Endothelial cell of umbilical vein (primary cell): Measurements from ENCODE around the gene APIP. TPM values are rescaled to one million over a fixed set of nuclear protein-coding genes. Genes with fewer than 3 reads are reported as not detected.

ENCODE experiments used
- BruUV-seq: library from RNA; stranded (reverse); fragments of 400-500 nt; replicated peaks from 2 replicates; lab custom pipeline; 2021; lab: Mats Ljungman, UMichigan
- CTCF ChIA-PET: fragments of 300-600, 350-600 bp; sonication (Branson Sonifier 250); formaldehyde crosslinking; loops from one replicate; lab custom pipeline; 2021; ENCODE audit warnings: antibody characterized with exemption, inconsistent platforms; lab: Charles Lee
- POLR2A ChIA-PET: fragments of 300-600, 350-600 bp; sonication (Branson Sonifier 250); formaldehyde crosslinking; loops from one replicate; lab custom pipeline; 2021; ENCODE audit warnings: antibody characterized with exemption, inconsistent platforms; lab: Charles Lee
- DNase-seq: peaks from one replicate; pipeline ENCODE4 v3.0.0-alpha.2; 2011; ENCODE audit warnings: low read depth, low spot score
- FAIRE-seq: peaks from 2 replicates; lab custom pipeline; 2011; peaks lifted over from hg19 to GRCh38; lab: Jason Lieb, UNC
- H2AFZ ChIP-seq: 2 replicates; pipeline ENCODE4 v1.6.0; 2012; ENCODE audit warnings: low read depth, low read length, control low read depth, inconsistent platforms
- H3K27ac ChIP-seq: 2 replicates; pipeline ENCODE4 v1.5.1; 2011; ENCODE audit warnings: low read depth, mild to moderate bottlenecking, control low read depth, low read length, moderate library complexity; ENCODE audit not compliant: insufficient read depth
- H3K27me3 ChIP-seq, 2 experiments: 2 replicates each; pipeline versions ENCODE4 v1.6.0 to v1.6.1; 2011; ENCODE audit warnings: low read length in 2 of 2, mixed read lengths in 1 of 2; ENCODE audit not compliant: control insufficient read depth in 2 of 2, insufficient read depth in 2 of 2
- H3K36me3 ChIP-seq, 2 experiments: 2 replicates in 1 of 2; 3 replicates in 1 of 2; pipeline ENCODE4 v1.5.1; 2011; ENCODE audit warnings: low read length in 2 of 2, mild to moderate bottlenecking in 1 of 2, moderate library complexity in 1 of 2; ENCODE audit not compliant: control insufficient read depth in 2 of 2, insufficient read depth in 2 of 2; ENCODE audit errors: extremely low read depth in 1 of 2
- H3K4me1 ChIP-seq: 3 replicates; pipeline ENCODE4 v1.5.1; 2011; ENCODE audit warnings: mild to moderate bottlenecking, low read length; ENCODE audit not compliant: control insufficient read depth, insufficient read depth; ENCODE audit errors: extremely low read depth
- H3K4me2 ChIP-seq: 2 replicates; pipeline ENCODE4 v1.6.1; 2011; ENCODE audit warnings: low read length, control low read depth, mixed read lengths; ENCODE audit not compliant: insufficient read depth
- H3K4me3 ChIP-seq, 3 experiments: fragments of 200-600 bp in 1 of 3; sonication (generic), shearing (Covaris generic) in 1 of 3; replicated peaks in 1 of 3; 2 replicates each; pipeline ENCODE4 v1.5.1; 2011 to 2016; ENCODE audit warnings: control low read depth in 3 of 3, low read length in 3 of 3, mild to moderate bottlenecking in 2 of 3, inconsistent platforms in 1 of 3, low read depth in 1 of 3, moderate library complexity in 1 of 3; ENCODE audit not compliant: insufficient read depth in 1 of 3
- H3K79me2 ChIP-seq: 2 replicates; pipeline ENCODE4 v1.6.0; 2012; ENCODE audit warnings: low read length, inconsistent platforms; ENCODE audit not compliant: control insufficient read depth, insufficient read depth
- H3K9ac ChIP-seq: replicated peaks from 2 replicates; pipeline ENCODE3; 2011; ENCODE audit warnings: low read length, control low read depth; ENCODE audit not compliant: insufficient read depth; ENCODE audit errors: extremely low read depth
- H3K9me1 ChIP-seq: replicated peaks from 3 replicates; pipeline ENCODE4 v1.6.0; 2011; ENCODE audit warnings: mild to moderate bottlenecking, low read length; ENCODE audit not compliant: control insufficient read depth, insufficient read depth; ENCODE audit errors: extremely low read depth
- H3K9me3 ChIP-seq: replicated peaks from 2 replicates; pipeline ENCODE4 v1.5.1; 2012; ENCODE audit warnings: low read length, inconsistent platforms; ENCODE audit not compliant: control insufficient read depth, insufficient read depth
- H4K20me1 ChIP-seq: replicated peaks from 2 replicates; pipeline ENCODE3; 2011; ENCODE audit warnings: mild to moderate bottlenecking, low read length; ENCODE audit not compliant: control insufficient read depth, insufficient read depth; ENCODE audit errors: extremely low read depth
- EZH2 ChIP-seq: IDR thresholded peaks from 2 replicates; pipeline ENCODE4 v1.6.1; 2012; ENCODE audit warnings: borderline replicate concordance, low read depth, mild to moderate bottlenecking, moderate library complexity, low read length, inconsistent platforms; ENCODE audit not compliant: severe bottlenecking
- FOS ChIP-seq: IDR thresholded peaks from 2 replicates; pipeline ENCODE4 v1.6.1; 2011; ENCODE audit warnings: mild to moderate bottlenecking, low read length, moderate library complexity, borderline replicate concordance; ENCODE audit not compliant: insufficient read depth
- GATA2 ChIP-seq: IDR thresholded peaks from 2 replicates; pipeline ENCODE4 v1.7.0; 2011; ENCODE audit warnings: low read depth, mild to moderate bottlenecking, moderate library complexity, mixed read lengths, low read length; ENCODE audit not compliant: insufficient read length, insufficient read depth
- JUN ChIP-seq: IDR thresholded peaks from 2 replicates; pipeline ENCODE4 v1.6.1; 2011; ENCODE audit warnings: borderline replicate concordance, low read depth; ENCODE audit not compliant: insufficient read length, insufficient read depth
- MYC ChIP-seq: IDR thresholded peaks from one replicate; pipeline ENCODE4 v1.6.1; 2011; ENCODE audit warnings: mild to moderate bottlenecking, low read depth, low read length
- POLR2A ChIP-seq: IDR thresholded peaks from 2 replicates; pipeline ENCODE4 v1.6.1; 2012; ENCODE audit warnings: low read depth, mild to moderate bottlenecking, control low read depth, low read length
- POLR2AphosphoS5 ChIP-seq: IDR thresholded peaks from 2 replicates; pipeline ENCODE4 v1.6.1; 2012; ENCODE audit warnings: low read depth, mild to moderate bottlenecking, control low read depth, low read length, moderate library complexity; ENCODE audit not compliant: insufficient read depth
- dilution Hi-C: fragments of 300-500 bp; cut with MboI; formaldehyde crosslinking; loops from one replicate; pipeline ENCODE4 v1.15.0; 2019; ENCODE audit warnings: low sequenced_read_pairs; ENCODE audit not compliant: extremely low pct_ligation_motif_present
- intact Hi-C: fragments of 100-400 bp; cut with micrococcal nuclease; formaldehyde crosslinking; loops from one replicate; pipeline ENCODE4 v1.10.0; 2022
- polyA plus RNA-seq, 4 experiments: library from polyadenylated mRNA; depleted of rRNA in 3 of 4; stranded (reverse) in 3 of 4; unstranded in 1 of 4; fragments of >200 nt; gene quantifications; 2 replicates each; pipeline versions ENCODE4 v1.2.1 to v1.2.3, GENCODE V29; 2011 to 2012; ENCODE audit warnings: missing spikeins in 1 of 4
- total RNA-seq: library from RNA; stranded (reverse); gene quantifications from 2 replicates; pipeline ENCODE4 v1.2.3, GENCODE V29; 2021
- TF ChIP-seq, protein P1 (sequence below), 2 donors: IDR thresholded peaks; 1 replicate in 1 of 2; 2 replicates in 1 of 2; pipeline ENCODE4 v1.5.1; 2011; ENCODE audit warnings: low read length in 2 of 2, mild to moderate bottlenecking in 2 of 2, moderate library complexity in 2 of 2, control low read depth in 1 of 2, inconsistent platforms in 1 of 2, low read depth in 1 of 2; ENCODE audit not compliant: insufficient read depth in 1 of 2; ENCODE audit errors: extremely low read depth in 1 of 2
- TF ChIP-seq, protein P2 (sequence below): IDR thresholded peaks from 2 replicates; pipeline ENCODE4 v1.6.1; 2011; ENCODE audit not compliant: insufficient read depth, insufficient read length

The APIP gene
- total and polyA plus RNA-seq, 2 donors (not counting 3 experiments of a cell fraction or from before 2014, with no cell fraction given), result 10.0 to 26.9 TPM

DNA sequence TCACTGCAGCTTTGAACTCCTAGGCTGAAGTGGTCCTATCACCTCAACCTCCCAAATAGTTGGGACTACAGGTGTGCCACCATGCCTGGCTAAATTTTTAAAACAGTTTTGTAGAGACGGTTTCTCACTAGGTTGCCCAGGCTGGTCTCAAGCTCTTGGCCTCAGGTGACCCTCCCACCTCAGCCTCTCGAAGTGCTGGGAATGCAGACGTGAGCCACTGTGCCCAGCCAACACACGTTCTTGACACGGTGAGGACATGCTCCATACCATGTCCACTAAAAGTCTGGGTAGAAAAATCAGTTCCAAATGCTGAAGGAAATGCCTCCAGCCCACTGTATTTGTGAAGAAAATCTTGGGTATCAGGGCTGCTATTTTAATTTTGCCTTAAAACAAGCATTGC, 47.2 kb upstream of the APIP start:
- dilution Hi-C loops (no loop called here), intact Hi-C loops (no loop called here)
- BruUV-seq, result no TSS peak
- no peak overlapping the region for H3K4me2 ChIP-seq
- no peaks in the 10 kb centered on the region for H3K79me2 ChIP-seq
- no peak overlapping the region for H3K9ac ChIP-seq
- H2AFZ ChIP-seq, result no peak overlapping the region
- ChIA-PET CTCF (no interaction called here), POLR2A (no interaction called here)
- H3K9me3 ChIP-seq, result no peaks in the 10 kb centered on the region
- DNase-seq, result no peak
- H4K20me1 ChIP-seq, result no peaks in the 10 kb centered on the region
- FAIRE-seq, result no peak
- no peaks in the 10 kb centered on the region for H3K36me3 ChIP-seq
- TF ChIP-seq, protein P1, sequence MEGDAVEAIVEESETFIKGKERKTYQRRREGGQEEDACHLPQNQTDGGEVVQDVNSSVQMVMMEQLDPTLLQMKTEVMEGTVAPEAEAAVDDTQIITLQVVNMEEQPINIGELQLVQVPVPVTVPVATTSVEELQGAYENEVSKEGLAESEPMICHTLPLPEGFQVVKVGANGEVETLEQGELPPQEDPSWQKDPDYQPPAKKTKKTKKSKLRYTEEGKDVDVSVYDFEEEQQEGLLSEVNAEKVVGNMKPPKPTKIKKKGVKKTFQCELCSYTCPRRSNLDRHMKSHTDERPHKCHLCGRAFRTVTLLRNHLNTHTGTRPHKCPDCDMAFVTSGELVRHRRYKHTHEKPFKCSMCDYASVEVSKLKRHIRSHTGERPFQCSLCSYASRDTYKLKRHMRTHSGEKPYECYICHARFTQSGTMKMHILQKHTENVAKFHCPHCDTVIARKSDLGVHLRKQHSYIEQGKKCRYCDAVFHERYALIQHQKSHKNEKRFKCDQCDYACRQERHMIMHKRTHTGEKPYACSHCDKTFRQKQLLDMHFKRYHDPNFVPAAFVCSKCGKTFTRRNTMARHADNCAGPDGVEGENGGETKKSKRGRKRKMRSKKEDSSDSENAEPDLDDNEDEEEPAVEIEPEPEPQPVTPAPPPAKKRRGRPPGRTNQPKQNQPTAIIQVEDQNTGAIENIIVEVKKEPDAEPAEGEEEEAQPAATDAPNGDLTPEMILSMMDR (IDR thresholded peaks at IDR 0.05; ENCODE audit: extremely low read depth in 1 of 2, insufficient read depth in 1 of 2, low read depth in 1 of 2, low read length in 2 of 2), result no peak
- no peak for TF ChIP-seq GATA2
- no peaks in the 10 kb centered on the region for H3K4me1 ChIP-seq
- no peak overlapping the region for H3K4me3 ChIP-seq
- H3K27ac ChIP-seq, result no peak overlapping the region
- H3K27me3 ChIP-seq, result no peaks in the 10 kb centered on the region
- no peaks in the 10 kb centered on the region for H3K9me1 ChIP-seq

DNA sequence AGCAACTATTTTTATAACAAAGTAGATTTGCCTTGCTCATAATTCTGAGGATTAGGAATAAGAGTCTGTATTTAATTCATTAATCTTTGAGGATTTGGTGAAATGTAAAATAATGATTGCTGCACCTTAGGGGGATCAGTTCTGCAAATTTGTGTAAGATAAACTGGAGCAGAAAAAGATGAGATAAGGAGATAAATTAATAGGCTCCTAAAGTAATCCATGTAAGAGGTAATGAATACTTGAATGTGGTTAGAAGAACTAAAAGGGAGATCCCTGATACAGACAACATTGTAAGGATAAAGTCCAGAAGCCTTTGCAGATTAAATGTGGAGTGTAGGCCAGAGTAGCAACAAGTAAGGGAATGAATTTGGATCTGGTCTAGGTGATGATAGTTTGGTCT, 45.9 kb upstream of the APIP start:
- H2AFZ ChIP-seq, result no peak overlapping the region
- no peak for TF ChIP-seq POLR2AphosphoS5
- no peak for TF ChIP-seq MYC
- TF ChIP-seq EZH2, result no peak
- no peak for TF ChIP-seq GATA2
- no peak for TF ChIP-seq POLR2A
- TF ChIP-seq, protein P2, sequence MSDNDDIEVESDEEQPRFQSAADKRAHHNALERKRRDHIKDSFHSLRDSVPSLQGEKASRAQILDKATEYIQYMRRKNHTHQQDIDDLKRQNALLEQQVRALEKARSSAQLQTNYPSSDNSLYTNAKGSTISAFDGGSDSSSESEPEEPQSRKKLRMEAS, result no peak
- TF ChIP-seq FOS, result no peak
- no peak for TF ChIP-seq JUN
- TF ChIP-seq, protein P1 (IDR thresholded peaks at IDR 0.05; ENCODE audit: extremely low read depth in 1 of 2, insufficient read depth in 1 of 2, low read depth in 1 of 2, low read length in 2 of 2), result no peak
- no TSS peak for BruUV-seq
- DNase-seq (no peak), FAIRE-seq (no peak)
- H3K4me3 ChIP-seq, result no peak overlapping the region
- H3K27ac ChIP-seq, result no peak overlapping the region
- ChIA-PET POLR2A (no interaction called here), CTCF (interaction anchor here (1.5 kb wide), 1 partner anchor 15 kb away, joined by 3 read pairs; no protein-coding TSS in a partner anchor)
- no peaks in the 10 kb centered on the region for H3K9me3 ChIP-seq
- H3K4me2 ChIP-seq, result no peak overlapping the region
- no peak overlapping the region for H3K9ac ChIP-seq
- H3K9me1 ChIP-seq, result no peaks in the 10 kb centered on the region
- no peaks in the 10 kb centered on the region for H3K4me1 ChIP-seq
- no peaks in the 10 kb centered on the region for H4K20me1 ChIP-seq
- no peaks in the 10 kb centered on the region for H3K36me3 ChIP-seq
- dilution Hi-C loops (no loop called here), intact Hi-C loops (no loop called here)
- H3K27me3 ChIP-seq, result no peaks in the 10 kb centered on the region
- H3K79me2 ChIP-seq, result no peaks in the 10 kb centered on the region
